Mesenchymal stem cell (in vitro differentiated cells and primary cell): ENCODE results near the gene RS1.

Experiments
- DNase-seq: peaks from one replicate; pipeline ENCODE4 v3.0.0-alpha.2; 2013
- H2AFZ ChIP-seq: one replicate; pipeline ENCODE4 v1.6.1; 2013; ENCODE audit warnings: low read depth, mild to moderate bottlenecking, control low read depth, inconsistent platforms, low read length, moderate library complexity
- H2AK5ac ChIP-seq: 2 replicates; pipeline ENCODE4 v1.6.1; 2013; ENCODE audit warnings: low read length, moderate library complexity, mild to moderate bottlenecking, inconsistent platforms; ENCODE audit not compliant: severe bottlenecking
- H2BK120ac ChIP-seq: one replicate; pipeline ENCODE4 v1.6.1; 2013; ENCODE audit warnings: low read depth, mild to moderate bottlenecking, inconsistent platforms, low read length, moderate library complexity
- H2BK12ac ChIP-seq, 2 experiments: one replicate each; pipeline ENCODE4 v1.6.1; 2013; ENCODE audit warnings: inconsistent platforms in 2 of 2, low read length in 2 of 2, mild to moderate bottlenecking in 2 of 2, moderate library complexity in 2 of 2, control low read depth in 1 of 2
- H2BK15ac ChIP-seq: one replicate; pipeline ENCODE4 v1.6.1; 2013; ENCODE audit warnings: mild to moderate bottlenecking, low read depth, inconsistent platforms; ENCODE audit not compliant: poor library complexity, severe bottlenecking
- H2BK5ac ChIP-seq: 2 replicates; pipeline ENCODE4 v1.6.1; 2013; ENCODE audit warnings: low read depth, mild to moderate bottlenecking, low read length, control low read depth, inconsistent platforms; ENCODE audit not compliant: poor library complexity, severe bottlenecking
- H3K14ac ChIP-seq, 2 experiments: one replicate each; pipeline ENCODE4 v1.6.1; 2013; ENCODE audit warnings: inconsistent platforms in 2 of 2, low read length in 2 of 2, control low read depth in 1 of 2, mild to moderate bottlenecking in 1 of 2, moderate library complexity in 1 of 2
- H3K18ac ChIP-seq, 2 experiments: one replicate each; pipeline ENCODE4 v1.6.1; 2013; ENCODE audit warnings: inconsistent platforms in 2 of 2, low read length in 2 of 2, control low read depth in 1 of 2, low read depth in 1 of 2, mild to moderate bottlenecking in 1 of 2
- H3K23ac ChIP-seq, 2 experiments: one replicate each; pipeline ENCODE4 v1.6.1; 2013; ENCODE audit warnings: inconsistent platforms in 2 of 2, low read length in 2 of 2, mild to moderate bottlenecking in 2 of 2, moderate library complexity in 2 of 2, control low read depth in 1 of 2
- H3K27ac ChIP-seq: 2 replicates; pipeline ENCODE4 v1.5.1; 2013; ENCODE audit warnings: mild to moderate bottlenecking, moderate library complexity, low read length, control low read depth, inconsistent platforms; ENCODE audit not compliant: poor library complexity, severe bottlenecking
- H3K27me3 ChIP-seq, 2 experiments: 2 replicates each; pipeline versions ENCODE4 v1.6.1 to v1.7.0; 2013; ENCODE audit warnings: low read length in 2 of 2, mild to moderate bottlenecking in 2 of 2, moderate library complexity in 2 of 2, control low read depth in 1 of 2, inconsistent platforms in 1 of 2; ENCODE audit not compliant: control insufficient read depth in 1 of 2, insufficient read depth in 1 of 2
- H3K36me3 ChIP-seq, 2 experiments: 2 replicates each; pipeline versions ENCODE4 v1.6.1 to v1.7.0; 2013; ENCODE audit warnings: low read length in 2 of 2, control low read depth in 1 of 2, inconsistent platforms in 1 of 2, low read depth in 1 of 2, mild to moderate bottlenecking in 1 of 2; ENCODE audit not compliant: insufficient read depth in 2 of 2, control insufficient read depth in 1 of 2
- H3K4ac ChIP-seq, 2 experiments: one replicate each; pipeline ENCODE4 v1.6.1; 2013; ENCODE audit warnings: inconsistent platforms in 2 of 2, low read length in 2 of 2, mild to moderate bottlenecking in 2 of 2, moderate library complexity in 2 of 2, control low read depth in 1 of 2, low read depth in 1 of 2
- H3K4me1 ChIP-seq: 2 replicates; pipeline ENCODE4 v1.6.1; 2013; ENCODE audit warnings: low read depth, low read length, control low read depth; ENCODE audit not compliant: control insufficient read depth, insufficient read depth
- H3K4me2 ChIP-seq: 2 replicates; pipeline ENCODE4 v1.6.1; 2013; ENCODE audit warnings: low read length, mild to moderate bottlenecking, inconsistent platforms; ENCODE audit not compliant: poor library complexity, severe bottlenecking
- H3K4me3 ChIP-seq, 2 experiments: 2 replicates each; pipeline versions ENCODE4 v1.5.1 to v1.7.0; 2013; ENCODE audit warnings: low read length in 2 of 2, mild to moderate bottlenecking in 2 of 2, control low read depth in 1 of 2, low read depth in 1 of 2; ENCODE audit not compliant: insufficient read depth in 1 of 2
- H3K79me1 ChIP-seq: replicated peaks from 2 replicates; pipeline ENCODE4 v1.6.1; 2013; ENCODE audit warnings: mild to moderate bottlenecking, control low read depth, low read length, inconsistent platforms; ENCODE audit not compliant: poor library complexity, severe bottlenecking
- H3K9ac ChIP-seq: 2 replicates; pipeline ENCODE4 v1.7.0; 2013; ENCODE audit warnings: mild to moderate bottlenecking, low read length, moderate library complexity
- H3K9me3 ChIP-seq: 2 replicates; pipeline ENCODE4 v1.7.0; 2013; ENCODE audit warnings: mild to moderate bottlenecking, low read length; ENCODE audit not compliant: control insufficient read depth
- H4K8ac ChIP-seq: one replicate; pipeline ENCODE4 v1.6.1; 2013; ENCODE audit warnings: inconsistent platforms, mild to moderate bottlenecking, low read length, moderate library complexity
- H4K91ac ChIP-seq: one replicate; pipeline ENCODE4 v1.6.1; 2013; ENCODE audit warnings: mild to moderate bottlenecking, low read length, inconsistent platforms
- WGBS: methylation state at CpG from one replicate; pipeline ENCODE4 v1.1.7; 2013; ENCODE audit warnings: mixed read lengths; 5-methylcytosine and 5-hydroxymethylcytosine counted together

The RS1 gene

DNA sequence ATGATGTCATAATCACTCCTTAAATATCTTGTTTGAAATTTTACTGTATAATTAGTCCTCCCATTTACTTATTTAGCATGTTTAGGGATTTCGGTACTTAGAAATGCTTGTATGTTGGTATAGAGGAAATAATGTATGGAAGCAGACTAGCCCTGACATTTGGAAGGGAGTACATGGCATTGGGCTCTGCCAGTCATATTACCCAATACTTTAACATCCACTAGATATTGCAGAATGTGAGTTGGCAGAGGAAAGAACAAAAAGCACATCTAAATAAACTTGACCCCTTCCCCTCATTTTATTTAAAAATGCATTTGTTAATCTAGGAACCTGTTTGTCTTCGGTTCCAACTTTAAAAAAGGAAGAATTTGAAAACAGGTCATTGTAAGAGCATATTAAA lies 77.8 kb downstream of the RS1 start:
- no peaks in the 10 kb centered on the region for H3K36me3 ChIP-seq
- no peak overlapping the region for H4K91ac ChIP-seq
- peaks cover 2% of the 10 kb centered on the region for H3K79me1 ChIP-seq
- no peaks in the 10 kb centered on the region for H3K9me3 ChIP-seq
- H3K14ac ChIP-seq = no peak overlapping the region
- H3K9ac ChIP-seq = no peak overlapping the region
- no peak overlapping the region for H3K4ac ChIP-seq
- WGBS = no CpG with 5 or more reads among the region's 2 CpGs
- H3K23ac ChIP-seq = no peak overlapping the region
- H3K4me2 ChIP-seq = no peak overlapping the region
- no peak overlapping the region for H3K18ac ChIP-seq
- H3K4me3 ChIP-seq = no peak overlapping the region
- no peaks in the 10 kb centered on the region for H3K27me3 ChIP-seq
- no peak overlapping the region for H2BK120ac ChIP-seq
- DNase-seq = no peak
- H3K27ac ChIP-seq = no peak overlapping the region
- no peak overlapping the region for H4K8ac ChIP-seq
- H2BK15ac ChIP-seq = no peak overlapping the region
- H2BK5ac ChIP-seq = no peak overlapping the region
- H2BK12ac ChIP-seq = no peak overlapping the region
- H2AK5ac ChIP-seq = no peak overlapping the region
- H2AFZ ChIP-seq = no peak overlapping the region
- peaks cover 1% of the 10 kb centered on the region for H3K4me1 ChIP-seq

DNA sequence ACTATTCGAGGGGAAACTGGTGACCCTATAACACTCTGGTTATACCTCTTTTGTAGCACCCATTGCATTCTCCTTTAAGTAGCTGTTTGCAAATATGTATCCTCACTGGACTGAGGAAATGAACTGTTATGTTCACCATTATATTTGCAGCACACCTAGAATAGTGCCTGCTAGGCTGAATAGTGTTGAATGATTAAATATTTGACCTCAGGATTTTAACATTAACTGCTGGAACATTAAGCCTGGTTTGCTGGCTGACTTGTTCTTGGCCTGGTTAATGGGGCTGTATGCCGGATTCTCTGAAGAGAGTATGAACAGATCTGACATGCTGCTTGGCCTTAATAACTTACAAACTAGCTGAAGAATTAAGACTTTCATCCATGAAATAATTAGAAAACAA lies 80.1 kb downstream of the RS1 start:
- H3K4me2 ChIP-seq = no peak overlapping the region
- H2AFZ ChIP-seq = no peak overlapping the region
- H3K27ac ChIP-seq = no peak overlapping the region
- H2AK5ac ChIP-seq = no peak overlapping the region
- H3K4me3 ChIP-seq = no peak overlapping the region
- no peak overlapping the region for H4K91ac ChIP-seq
- no peak overlapping the region for H2BK12ac ChIP-seq
- no peak overlapping the region for H3K18ac ChIP-seq
- no peak overlapping the region for H3K4ac ChIP-seq
- no peaks in the 10 kb centered on the region for H3K36me3 ChIP-seq
- H2BK15ac ChIP-seq = no peak overlapping the region
- no peak overlapping the region for H3K23ac ChIP-seq
- H3K9me3 ChIP-seq = no peaks in the 10 kb centered on the region
- H3K4me1 ChIP-seq = peaks cover 1% of the 10 kb centered on the region
- no CpG with 5 or more reads among the region's 2 CpGs for WGBS
- no peak overlapping the region for H3K9ac ChIP-seq
- H3K79me1 ChIP-seq = peaks cover 2% of the 10 kb centered on the region
- H2BK5ac ChIP-seq = no peak overlapping the region
- no peak overlapping the region for H3K14ac ChIP-seq
- H2BK120ac ChIP-seq = no peak overlapping the region
- no peak overlapping the region for H4K8ac ChIP-seq
- no peak for DNase-seq
- no peaks in the 10 kb centered on the region for H3K27me3 ChIP-seq
